Kasumi-1 (cell line): ENCODE measurements around the gene KRTAP20-4.

ENCODE experiments used
- DNase-seq, 2 experiments: peaks; one replicate each; lab custom pipeline; 2025; lab: John Stamatoyannopoulos, UW

The KRTAP20-4 gene

DNA sequence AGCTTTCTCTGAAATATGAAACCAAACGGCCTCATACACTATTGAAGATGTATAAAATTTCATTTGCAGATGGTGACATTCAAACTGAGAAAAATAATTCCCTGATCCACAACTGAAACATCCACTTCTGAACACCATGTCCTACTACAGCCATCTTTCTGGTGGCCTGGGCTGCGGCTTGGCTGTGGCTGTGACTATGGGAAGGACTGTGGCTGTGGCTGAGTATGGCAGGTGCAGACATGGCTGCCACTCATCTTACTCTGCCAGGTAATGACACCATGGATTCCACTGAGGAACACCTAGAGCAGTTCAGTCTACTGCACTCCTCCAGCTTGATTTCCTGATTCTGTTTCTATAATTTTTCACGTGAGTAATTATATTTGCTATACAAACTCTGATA, at the start of gene KRTAP20-4:
Gene KRTAP20-4 (plus strand): TSS at position 106 of the 400 bp plus-strand sequence.
- no peak for DNase-seq

DNA sequence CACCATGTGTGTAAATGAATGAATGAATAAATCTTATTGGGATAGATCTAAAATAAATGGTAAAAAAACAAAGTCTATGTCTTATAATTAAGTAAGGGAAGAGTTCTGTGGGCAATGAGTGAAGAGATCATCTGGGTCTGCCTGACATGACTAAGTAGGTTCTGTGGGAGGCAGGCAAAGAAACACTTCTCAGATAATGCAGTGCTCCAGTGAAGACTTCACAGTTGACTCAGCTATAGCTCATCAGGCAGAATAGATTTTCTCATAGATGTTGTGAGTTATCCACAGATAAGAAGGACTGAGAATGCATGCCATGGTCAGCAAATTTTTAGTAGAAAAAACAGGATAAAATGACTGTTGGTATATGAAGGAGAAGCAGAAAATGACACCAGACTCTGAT, 42.7 kb upstream of the KRTAP20-4 start:
- no peak for DNase-seq

DNA sequence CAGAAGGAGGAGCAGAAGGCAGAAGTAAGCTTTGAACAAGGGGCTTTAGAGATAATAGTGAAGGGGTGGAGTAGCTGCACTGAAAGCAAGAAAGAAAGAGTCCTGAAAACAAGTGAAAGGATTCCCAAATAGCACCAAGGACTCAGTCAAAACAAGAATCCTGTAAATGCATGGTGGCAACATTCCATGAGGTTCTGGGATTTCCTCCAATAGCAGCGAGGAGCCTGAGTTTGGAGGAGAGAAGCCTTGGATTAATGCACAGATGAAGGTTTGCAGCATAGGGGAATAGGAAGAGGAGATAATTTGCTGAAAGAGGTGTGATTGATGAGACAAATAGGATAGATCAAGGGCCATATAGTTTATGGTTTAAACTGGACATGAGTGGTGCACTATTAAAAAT, 41.1 kb upstream of the KRTAP20-4 start:
- DNase-seq, result no peak

DNA sequence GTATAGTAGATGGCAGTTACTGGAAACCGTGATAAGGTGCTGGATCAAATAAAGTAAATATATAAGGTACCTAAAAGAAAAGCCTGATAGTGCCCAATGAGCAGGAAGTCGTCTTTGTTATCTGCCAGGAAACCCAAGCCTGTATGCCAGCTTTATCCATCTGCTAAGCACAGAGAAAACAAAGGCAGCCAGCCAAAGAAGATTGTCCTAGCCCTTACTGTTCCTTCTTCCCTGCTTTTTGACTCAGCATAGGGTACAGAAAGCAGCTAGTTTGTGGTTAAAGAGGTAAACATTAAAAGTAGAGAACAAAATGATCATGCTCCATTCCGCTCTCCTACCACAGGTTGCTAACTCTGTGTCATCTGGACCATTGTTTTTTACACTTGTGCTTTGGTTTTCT, 40.3 kb upstream of the KRTAP20-4 start:
- no peak for DNase-seq

DNA sequence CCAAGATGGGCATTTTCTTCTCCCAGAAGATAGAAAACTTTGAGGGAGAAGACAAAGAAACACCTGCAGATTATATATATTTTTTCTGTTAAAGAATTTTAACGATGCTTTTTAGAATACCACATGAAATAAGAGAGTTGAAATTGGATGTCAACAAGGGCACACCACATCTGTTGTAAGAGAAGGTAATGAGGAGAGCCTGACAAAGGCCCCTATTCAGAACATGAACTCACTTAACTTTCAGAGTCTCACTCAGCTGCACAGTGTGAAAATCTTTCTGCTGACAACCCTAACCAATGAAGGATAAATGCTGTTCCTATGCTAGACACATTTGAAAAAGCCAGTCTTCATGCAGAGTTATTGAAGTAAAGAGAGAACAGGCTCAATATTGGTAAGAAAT, 37.6 kb upstream of the KRTAP20-4 start:
- no peak for DNase-seq

DNA sequence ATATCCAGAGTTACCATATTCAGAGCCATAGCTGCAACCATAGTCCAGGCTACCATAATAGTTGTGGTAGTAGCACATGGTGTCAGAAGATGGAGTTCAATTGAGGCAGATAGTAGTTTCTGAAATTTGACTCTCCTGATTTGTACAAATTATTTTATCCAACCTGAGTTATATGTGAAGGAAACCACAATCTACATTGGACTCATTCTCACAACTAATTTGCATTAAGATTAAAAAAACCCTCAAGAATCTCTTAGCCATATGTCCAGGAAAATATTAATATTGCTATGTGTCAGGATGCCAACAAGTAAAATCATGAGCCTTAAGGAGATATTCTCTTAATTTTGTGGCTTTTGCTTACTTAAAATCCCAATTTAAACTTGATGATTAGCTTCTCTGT, 30.1 kb upstream of the KRTAP20-4 start, which contains the start of gene KRTAP22-2:
Gene KRTAP22-2 (minus strand): TSS at position 101 of the 400 bp plus-strand sequence.
- DNase-seq, result no peak

DNA sequence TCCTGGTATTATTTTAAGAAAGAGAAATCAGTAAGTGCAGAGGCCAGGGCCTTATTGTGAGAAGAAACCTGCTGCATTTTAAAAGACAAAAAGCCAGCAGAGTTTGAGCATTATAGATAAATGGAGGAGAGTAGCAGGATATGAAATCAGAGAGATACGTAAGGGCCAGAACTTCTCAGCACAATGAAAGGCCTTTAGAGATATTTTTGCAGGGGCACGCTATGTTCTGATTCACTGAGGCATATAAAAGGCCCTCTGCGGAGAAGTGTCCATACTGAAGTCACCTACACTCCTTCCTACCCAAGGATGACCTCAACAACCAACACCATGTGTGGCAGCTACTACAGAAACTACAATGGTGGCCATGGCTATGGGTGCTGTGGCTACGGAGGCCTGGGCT, 28.3 kb upstream of the KRTAP20-4 start, which contains the start of gene KRTAP6-3:
Gene KRTAP6-3 (plus strand): TSS at position 301 of the 400 bp plus-strand sequence. CDS start 6 bp downstream, at position 307.
- DNase-seq, result no peak

DNA sequence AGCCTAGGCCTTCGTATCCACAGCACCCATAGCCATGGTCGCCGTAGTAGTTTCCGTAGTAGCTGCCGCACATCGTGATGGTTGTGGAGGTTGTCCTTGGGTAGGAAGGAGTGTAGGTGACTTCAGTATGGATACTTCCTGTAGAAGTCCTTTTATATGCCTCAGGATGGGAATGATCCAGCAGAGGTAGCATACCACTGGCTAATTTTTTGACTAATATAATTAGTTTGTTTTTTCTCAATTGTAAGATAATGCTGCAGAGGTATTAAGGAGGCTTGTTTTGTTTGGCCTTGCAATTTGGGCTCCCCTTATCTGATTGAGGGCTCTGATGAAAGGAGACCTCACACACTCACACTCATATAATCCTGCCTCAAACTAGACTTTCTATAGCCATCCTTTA, 21.6 kb upstream of the KRTAP20-4 start, which contains the start of gene KRTAP6-2:
Gene KRTAP6-2 (minus strand): TSS at position 101 of the 400 bp plus-strand sequence. CDS start 28 bp downstream, at position 73.
- no peak for DNase-seq

DNA sequence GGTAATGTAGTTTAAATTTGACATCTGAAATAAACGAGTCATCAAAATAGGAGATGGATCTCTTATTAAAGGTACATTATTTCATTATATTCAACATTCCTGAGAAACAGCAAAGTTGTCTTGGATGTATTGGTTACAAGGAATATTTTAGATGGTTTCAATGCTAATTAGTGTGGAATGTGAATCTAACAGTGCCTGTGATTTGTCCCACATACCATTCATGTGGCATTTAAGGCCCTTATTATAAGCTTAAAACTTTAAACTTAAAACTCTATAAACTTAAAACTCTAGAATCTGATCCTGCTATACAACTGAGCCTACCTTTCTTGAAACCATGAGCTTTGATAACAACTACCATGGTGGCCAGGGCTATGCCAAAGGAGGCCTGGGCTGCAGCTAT, 19.6 kb upstream of the KRTAP20-4 start, which contains the start of gene KRTAP22-1:
Gene KRTAP22-1 (plus strand): TSS at position 301 of the 400 bp plus-strand sequence.
- no peak for DNase-seq

DNA sequence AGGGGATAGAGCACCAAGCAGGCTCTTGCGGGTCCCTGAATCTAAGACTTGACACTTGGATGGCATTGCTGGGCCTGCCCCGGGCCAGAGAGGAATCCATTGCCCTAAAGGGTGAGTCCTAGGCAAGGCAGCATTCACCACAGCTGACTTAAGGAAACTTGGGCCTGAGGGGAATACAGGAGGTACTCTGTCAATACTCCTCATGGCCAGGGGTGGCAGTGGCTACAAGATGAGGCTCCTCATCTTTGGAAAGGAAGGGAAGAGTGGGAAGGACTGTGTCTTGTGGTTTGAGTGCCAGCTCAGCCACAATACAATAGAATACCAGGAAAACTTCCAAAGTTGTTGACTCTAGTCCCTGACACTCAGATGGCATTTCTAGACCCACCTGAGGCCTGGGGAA, 14.5 kb upstream of the KRTAP20-4 start:
- DNase-seq, result no peak

DNA sequence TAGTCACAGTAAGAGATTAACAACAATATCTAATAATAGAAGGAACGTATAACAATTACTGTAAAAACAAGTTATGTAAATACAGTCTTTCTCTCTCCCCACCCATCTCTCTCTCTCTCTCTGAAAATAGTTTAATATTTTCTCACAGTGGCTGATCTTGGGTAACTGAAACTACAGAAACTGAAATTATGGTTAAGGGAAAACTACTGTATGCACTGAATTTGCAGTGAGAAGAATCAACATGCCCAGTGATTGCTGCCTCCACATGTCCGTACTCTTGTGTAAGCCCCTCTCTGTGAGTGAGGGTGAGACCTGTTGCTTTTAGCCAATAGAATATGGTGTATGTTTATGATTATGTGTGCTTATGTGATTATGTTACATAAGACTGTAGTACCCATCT, 8.3 kb upstream of the KRTAP20-4 start:
- DNase-seq, result no peak

DNA sequence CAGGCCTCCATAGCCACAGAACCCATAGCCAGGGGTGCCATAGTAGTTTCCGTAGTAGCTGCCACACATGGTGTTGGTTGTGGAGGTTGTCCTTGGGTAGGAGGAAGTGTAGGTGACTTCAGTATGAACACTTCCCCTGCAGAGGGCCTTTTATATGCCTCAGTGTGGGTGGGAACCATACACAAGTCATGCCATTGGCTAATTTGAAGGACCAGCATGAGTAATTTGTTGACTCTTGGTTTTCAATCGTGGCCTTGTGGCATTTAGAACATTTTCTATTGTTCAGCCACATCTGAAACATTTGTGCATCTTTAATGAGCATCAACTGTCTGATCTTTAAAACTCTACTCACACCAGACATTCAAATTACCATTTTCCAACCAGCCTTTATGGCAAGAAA, 6.6 kb upstream of the KRTAP20-4 start, which contains the start of gene KRTAP6-1:
Gene KRTAP6-1 (minus strand): TSS at position 95 of the 400 bp plus-strand sequence. CDS start 26 bp downstream, at position 69.
- DNase-seq, result no peak

DNA sequence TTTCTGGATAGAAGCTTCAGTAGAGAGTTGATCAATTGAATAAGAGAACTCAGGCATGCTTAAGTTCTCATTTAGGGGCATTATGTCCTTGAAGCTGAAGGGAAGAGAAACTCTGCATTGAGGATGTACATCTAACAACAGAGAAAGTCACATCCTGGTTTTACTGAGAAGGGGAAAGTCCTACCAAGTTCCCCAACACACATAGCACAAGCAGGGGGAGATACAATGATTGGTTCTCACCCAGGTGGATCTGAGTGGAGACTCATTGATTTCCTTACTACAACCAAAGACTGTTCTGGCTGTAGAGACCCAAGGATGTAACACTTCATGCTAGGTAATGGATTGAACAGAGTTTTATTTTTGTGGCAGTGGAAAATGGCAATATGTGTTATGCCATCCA, 5.2 kb upstream of the KRTAP20-4 start:
- DNase-seq, result no peak

DNA sequence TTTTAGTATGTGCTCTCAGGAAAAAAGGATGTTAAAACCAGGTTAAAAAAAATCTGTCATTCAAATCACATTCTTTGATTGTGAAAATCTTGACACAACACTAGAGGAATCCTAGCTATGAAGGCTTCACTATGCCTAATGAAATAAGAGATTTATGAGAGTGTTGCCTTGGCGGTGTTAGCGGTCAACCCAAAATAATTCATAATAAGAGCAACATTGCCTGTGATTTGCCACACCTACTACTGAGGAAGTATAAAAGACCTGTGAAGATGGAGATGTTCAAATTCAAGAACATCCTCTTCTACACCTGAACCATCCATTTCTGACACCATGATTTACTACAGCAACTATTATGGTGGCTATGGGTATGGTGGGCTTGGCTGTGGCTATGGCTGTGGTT, 4.3 kb upstream of the KRTAP20-4 start, which contains the start of gene KRTAP20-1:
Gene KRTAP20-1 (plus strand): TSS at position 301 of the 400 bp plus-strand sequence. CDS start 30 bp downstream, at position 331.
- DNase-seq, result no peak

DNA sequence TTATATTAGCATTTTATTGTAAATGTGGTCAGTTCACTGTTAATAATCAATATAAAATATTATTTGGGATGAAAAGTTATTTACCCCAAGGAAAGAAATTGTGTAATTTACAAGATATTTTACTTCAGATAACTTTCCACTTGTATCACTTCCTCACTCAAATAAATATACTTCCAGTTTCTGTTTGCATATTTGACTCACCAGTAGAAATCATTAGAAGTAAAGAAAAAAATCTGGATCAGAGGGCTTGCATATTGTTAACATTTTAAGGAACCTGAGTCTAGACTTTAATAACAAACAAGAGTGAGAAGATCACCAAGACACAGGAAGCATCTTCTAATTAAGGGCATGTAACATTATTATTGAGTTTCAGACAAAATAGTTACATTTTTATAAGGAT, 347 bp upstream of the KRTAP20-4 start:
- no peak for DNase-seq

DNA sequence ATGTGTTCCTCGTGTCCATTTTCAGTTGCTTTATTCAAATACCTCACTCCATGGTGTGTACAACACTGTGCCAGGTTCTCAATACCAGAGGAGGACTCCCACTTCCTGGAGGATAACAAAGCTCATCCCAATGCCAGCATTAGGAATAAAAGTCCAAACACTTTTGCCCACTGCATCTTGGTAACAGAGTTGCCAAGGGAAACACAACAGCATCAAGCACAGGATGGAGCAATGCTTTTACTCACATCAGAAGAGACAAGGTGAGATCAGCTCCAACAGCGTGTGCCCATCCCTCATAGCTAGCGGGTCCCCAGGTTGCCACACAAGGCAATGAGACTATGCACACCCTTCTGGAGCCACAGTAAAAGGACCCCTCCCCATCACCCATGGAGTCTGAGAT, 2.9 kb downstream of the KRTAP20-4 start:
- no peak for DNase-seq

DNA sequence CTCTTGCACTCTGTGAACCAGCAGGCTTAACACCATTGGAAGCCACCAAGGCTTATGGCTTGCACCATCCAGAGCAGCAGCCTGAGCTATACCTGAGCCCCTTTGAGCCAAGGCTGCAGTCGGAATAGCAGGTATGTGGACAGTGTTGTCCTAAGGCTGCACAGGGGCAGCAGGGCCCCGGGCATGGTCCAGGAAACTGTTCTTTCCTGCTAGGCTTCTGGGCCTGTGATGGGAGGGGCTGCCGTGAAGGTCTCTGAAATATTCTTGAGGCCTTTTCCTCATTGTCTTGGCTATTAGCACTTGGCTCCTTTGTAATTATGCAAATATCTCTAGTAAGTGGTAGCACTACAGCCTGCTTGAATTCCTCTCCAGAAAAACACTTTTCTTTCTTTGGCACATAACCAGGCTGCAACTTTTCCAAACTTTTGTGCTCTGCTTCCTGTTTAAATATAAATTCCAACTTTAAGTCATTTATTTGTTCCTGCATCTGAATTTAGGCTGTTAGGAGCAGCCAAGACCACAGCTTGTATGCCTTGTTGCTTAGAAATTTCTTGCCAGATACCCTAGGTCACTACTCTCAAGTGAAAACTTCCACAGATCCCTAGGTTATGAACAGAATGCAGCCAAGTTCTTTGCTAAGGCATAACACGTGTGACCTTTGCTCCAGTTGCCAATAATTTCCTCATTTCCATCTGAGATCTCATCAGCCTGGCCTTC, 5.2 kb downstream of the KRTAP20-4 start:
- no peak for DNase-seq

DNA sequence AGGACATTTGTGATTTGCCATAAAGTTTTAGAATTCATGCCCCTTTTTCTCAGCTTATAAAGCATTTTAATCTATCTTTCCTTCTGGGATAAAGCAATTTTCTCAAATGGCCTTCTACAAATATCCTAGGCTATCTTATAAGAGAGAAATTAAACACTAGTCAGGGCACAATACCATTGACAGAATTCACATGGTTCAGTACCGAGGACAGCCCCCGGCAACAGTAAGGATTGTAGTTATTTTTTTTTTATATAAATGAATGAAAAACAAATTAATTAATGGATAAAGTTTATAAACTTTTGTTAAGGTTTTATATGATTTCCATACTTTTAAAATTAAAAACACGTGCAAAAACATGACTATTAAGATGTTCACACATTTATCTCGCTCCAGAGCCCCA, 7.7 kb downstream of the KRTAP20-4 start:
- no peak for DNase-seq

DNA sequence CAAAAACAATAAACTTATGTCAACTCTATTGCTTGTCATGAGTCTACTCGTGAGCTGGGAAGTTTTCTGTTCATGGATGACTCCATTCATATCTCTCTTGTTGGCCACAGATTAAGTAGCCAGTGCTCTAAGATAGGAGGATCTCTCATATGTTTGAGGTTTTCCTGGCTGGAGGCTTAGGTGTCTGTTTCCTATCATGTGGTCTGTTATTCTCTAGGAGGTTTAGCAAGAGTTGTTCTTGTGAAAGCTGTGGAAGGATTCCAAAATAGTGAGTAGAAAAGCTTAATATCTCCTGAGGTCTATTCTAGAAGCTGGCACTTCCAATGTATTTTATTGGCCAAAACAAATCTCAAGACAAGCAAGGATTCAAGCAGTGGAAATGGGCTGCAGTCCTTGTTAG, 8.8 kb downstream of the KRTAP20-4 start:
- DNase-seq, result peak; percentile 43 to 51

DNA sequence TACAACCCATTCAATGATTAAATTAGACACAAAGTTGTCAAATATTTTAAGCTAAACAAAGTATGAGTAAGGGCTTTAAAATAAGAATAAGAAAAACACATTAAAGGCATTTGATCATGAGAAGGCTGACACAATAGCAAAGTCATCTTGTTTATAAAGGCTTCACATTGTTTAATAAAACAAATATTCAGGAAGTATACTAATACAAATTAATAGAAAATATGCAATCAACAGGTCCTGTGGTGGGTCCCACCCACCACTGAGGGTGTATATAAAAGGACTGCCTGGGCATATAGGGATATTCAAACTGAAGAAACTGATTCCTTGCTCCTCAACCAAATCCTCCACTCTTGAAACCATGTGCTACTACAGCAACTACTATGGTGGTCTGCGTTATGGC, 14.5 kb downstream of the KRTAP20-4 start, which contains the start of gene KRTAP20-2:
Gene KRTAP20-2 (plus strand): TSS at position 301 of the 400 bp plus-strand sequence. CDS start 58 bp downstream, at position 359.
- DNase-seq, result no peak

DNA sequence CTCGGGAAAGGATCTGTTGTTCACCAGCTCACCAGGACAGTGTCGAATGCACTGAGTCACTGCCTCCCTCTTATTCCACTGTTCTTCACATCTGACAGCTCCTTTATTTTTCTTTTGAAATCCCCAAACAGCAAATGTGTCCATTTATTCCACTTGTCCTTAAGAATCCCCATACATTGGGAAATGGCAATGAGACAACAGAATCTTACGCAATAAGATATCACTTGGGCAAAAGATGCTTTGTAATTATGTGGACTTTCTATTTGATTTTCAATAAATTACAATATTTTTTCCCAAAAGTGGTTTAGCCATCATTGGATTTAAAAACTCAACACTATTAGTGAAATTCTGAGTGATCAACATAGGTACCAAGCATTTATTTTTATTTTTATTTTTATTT, 18.3 kb downstream of the KRTAP20-4 start:
- no peak for DNase-seq

DNA sequence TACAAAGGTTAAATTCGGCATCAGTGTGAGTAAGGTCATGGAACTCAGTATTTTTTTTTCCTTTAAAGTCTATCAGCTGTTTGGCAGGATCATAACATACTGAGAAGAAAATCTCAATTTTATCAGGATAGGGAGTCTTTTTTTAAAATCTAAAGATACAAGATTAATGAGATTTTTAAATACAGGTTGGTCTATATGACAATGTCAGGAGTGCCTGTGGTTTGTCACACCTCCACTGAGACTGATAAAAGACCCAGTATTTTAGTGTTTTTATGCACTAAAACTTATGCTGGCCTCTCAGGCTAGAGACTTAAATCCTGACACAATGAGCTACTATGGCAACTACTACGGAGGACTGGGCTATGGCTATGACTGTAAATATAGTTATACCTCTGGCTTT, 22.1 kb downstream of the KRTAP20-4 start, which contains the start of gene KRTAP20-3:
Gene KRTAP20-3 (plus strand): TSS at position 301 of the 400 bp plus-strand sequence.
- no peak for DNase-seq

DNA sequence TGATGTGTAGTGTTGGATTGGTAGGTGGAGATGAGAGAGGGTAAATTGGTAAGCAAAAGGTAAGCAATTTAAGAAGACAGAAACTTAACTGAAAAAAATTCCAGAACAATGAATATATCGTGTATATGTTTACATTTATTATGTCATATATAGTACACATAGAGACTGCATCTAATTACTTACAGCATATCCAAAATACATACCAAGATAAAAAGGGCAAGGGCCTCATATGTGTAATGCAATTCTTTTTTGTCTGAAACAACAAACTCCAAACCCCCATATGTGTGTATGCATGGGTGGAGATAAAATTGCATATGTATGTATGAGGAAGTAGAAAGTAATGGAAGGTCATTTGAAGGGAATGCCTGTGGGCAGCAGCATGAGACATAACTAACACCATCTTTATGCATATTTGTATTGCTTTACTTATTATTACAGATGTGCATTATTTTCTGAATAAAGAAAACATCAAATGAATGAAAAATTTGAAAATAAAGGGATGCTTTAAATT, 26.5 kb downstream of the KRTAP20-4 start:
- no peak for DNase-seq
